Liver (tissue), 3 donors: ENCODE measurements around the gene AQP12A.

Source experiments
- RXRA ChIP-seq, 2 donors: IDR thresholded peaks; 2 replicates each; pipeline ENCODE4 v1.6.1; 2017 to 2018; ENCODE audit warnings: antibody characterized with exemption in 2 of 2, mild to moderate bottlenecking in 1 of 2
- TAF1 ChIP-seq: conservative IDR thresholded peaks from 2 replicates; pipeline ENCODE4 v1.6.1; 2016; ENCODE audit warnings: antibody characterized with exemption, mild to moderate bottlenecking
- YY1 ChIP-seq: IDR thresholded peaks from 2 replicates; pipeline ENCODE4 v1.6.1; 2016; ENCODE audit warnings: antibody characterized with exemption, mild to moderate bottlenecking
- TF ChIP-seq, protein P1 (sequence below): fragments of 150-350 bp; IDR thresholded peaks from 2 replicates; pipeline ENCODE4 v1.5.1; 2017; ENCODE audit warnings: improper control_type of control experiment, low read depth, low read length; ENCODE audit not compliant: missing input control
- donor health status: healthy.
- donor health status: healthy.

DNA sequence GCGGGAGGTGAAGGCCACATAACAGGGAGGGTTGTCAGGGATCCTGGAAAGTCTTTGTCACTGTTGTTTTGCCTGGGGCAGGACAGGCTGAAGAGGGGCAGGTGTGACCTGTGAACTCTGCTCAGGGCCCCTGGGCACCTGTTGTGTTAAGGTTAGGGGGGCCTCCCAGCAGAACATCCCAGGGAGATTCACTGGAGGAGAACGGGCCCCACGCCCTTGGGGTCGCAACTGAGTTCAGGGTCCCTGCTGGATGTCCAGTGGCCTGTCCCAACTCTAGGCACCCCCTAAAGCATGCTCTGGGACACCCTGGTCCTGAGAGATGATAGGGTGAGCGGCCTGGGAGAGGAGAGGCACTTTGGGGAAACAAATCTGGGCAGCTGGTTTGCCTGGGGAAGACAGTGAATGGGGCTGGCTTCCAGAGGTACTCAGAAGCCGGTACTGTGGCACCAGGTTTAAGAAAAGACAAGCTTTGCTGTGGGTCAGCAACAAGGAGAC lies 43.5 kb upstream of the AQP12A start:
- TF ChIP-seq, protein P1, sequence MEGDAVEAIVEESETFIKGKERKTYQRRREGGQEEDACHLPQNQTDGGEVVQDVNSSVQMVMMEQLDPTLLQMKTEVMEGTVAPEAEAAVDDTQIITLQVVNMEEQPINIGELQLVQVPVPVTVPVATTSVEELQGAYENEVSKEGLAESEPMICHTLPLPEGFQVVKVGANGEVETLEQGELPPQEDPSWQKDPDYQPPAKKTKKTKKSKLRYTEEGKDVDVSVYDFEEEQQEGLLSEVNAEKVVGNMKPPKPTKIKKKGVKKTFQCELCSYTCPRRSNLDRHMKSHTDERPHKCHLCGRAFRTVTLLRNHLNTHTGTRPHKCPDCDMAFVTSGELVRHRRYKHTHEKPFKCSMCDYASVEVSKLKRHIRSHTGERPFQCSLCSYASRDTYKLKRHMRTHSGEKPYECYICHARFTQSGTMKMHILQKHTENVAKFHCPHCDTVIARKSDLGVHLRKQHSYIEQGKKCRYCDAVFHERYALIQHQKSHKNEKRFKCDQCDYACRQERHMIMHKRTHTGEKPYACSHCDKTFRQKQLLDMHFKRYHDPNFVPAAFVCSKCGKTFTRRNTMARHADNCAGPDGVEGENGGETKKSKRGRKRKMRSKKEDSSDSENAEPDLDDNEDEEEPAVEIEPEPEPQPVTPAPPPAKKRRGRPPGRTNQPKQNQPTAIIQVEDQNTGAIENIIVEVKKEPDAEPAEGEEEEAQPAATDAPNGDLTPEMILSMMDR: no peak
- TF ChIP-seq YY1 (no peak), TAF1 (no peak), RXRA (IDR thresholded peaks at IDR 0.05) (no peak)
